Measurements from ENCODE around the gene PSME3IP1.
"Not testable (repeated sequence)": the region's sequence is repeated elsewhere in the genome, so short reads cannot be mapped to it uniquely, and the experiment has no call there.

Gene PSME3IP1

DNA sequence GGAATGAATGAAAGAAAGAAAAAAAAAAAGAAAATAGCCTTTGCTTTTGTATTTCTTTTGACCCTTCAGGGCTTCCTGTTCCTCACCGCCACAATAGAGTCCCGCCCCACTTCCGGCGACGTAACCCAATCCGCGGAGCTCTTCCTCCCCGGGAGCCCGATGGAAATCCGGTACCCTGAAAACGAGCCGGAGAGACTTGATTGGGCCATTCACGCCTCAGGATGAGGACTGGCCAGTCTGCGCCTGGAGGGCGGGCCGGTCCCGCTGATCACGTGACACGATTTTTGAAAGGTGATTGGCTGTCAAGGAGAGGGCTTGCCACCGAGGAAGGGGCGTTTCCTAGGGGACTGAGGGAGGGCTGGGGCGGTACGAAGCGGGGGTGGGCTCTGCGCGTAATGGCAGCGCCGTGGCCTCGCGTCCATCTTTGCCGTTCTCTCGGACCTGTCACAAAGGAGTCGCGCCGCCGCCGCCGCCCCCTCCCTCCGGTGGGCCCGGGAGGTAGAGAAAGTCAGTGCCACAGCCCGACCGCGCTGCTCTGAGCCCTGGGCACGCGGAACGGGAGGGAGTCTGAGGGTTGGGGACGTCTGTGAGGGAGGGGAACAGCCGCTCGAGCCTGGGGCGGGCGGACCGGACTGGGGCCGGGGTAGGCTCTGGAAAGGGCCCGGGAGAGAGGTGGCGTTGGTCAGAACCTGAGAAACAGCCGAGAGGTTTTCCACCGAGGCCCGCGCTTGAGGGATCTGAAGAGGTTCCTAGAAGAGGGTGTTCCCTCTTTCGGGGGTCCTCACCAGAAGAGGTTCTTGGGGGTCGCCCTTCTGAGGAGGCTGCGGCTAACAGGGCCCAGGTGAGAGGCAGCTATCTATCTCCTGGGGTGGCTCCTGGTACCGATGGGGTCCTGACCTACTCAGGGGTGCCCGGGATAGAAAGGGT, at the start of gene PSME3IP1, which contains the start of gene RSPRY1:
TSS of gene PSME3IP1 (minus strand) at position 95 of the 927 bp plus-strand sequence. CDS start 12,185 bp downstream, outside the sequence.
TSS of gene RSPRY1 (plus strand) at position 385 of the 927 bp plus-strand sequence. CDS start 18,330 bp downstream, outside the sequence.
- DNase-seq (ENCODE audit: low read depth) = peak; percentile 97

DNA sequence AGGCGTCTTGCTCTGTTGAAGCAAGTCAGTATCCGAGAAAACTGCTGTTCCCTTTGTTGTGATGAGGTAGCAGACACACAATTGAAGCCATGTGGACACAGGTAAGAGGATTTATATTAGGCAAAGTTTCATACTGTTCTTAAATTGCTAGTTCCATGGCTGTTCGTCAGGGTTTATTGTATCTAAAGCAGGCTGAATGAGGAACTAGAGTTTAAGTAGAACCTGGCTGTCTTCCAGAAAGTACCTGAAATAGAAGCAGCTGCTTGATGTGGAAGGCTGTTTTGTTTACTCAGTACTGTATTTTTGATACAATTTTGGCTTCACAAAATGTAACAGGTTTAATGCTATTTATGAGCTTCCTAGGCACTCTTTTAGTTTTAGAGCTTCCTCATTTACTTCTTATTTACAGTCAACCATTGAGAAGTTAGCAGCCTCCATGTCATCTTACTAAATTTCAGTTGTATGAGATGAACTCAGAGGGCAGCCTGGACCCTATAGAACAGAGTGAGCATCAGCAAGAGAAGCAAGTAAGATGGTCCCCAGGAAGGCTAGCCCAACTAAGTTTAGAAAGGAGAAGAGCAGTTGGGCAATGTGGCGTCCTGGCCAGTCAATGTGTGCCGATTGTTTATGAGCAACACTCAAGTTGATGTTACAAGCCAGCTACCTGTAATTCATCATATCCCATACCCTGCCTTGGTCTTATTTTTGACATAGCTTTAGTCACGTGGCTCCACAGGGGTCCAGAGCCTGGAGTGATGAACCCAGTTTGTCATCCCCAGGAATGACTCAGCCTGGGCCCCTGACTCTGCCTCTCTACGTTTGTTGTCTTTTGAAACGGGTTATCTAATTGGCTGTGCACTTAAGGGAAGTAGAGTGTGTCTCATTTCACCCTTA, 49.5 kb upstream of the PSME3IP1 start:
- no peak for DNase-seq (ENCODE audit: low read depth)

DNA sequence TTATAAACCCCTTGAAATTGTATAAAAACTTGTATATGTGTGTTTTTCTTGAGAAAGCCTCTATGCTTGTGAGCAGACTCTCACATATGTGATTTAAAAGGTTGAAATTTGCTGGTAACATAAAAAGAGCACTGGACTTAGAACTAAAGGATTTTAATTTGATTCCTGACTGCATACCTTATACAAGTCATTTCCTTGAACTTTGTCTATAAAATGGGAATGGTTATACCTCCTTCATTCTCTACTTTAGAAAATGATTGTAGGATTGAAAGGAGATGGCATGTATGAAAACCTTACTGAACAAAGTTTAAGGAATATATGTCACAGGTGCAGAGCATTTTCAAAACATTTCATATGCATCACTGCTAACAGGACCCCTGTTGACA, 48.9 kb upstream of the PSME3IP1 start:
- no peak for DNase-seq (ENCODE audit: low read depth)

GRCh38 chr16:57233944-57234706, 48.3 kb upstream of the PSME3IP1 start:
- DNase-seq (ENCODE audit: low read depth) = no peak

GRCh38 chr16:57231821-57232350, 46.0 kb upstream of the PSME3IP1 start:
- no peak for DNase-seq (ENCODE audit: low read depth)

- no peak for DNase-seq (ENCODE audit: low read depth)
These were observed 43.2 kb upstream of the PSME3IP1 start for GRCh38 chr16:57229079-57229478.

GRCh38 chr16:57226701-57227621, 41.1 kb upstream of the PSME3IP1 start:
- DNase-seq (ENCODE audit: low read depth) = no peak

GRCh38 chr16:57225978-57226377, 40.1 kb upstream of the PSME3IP1 start:
- no peak for DNase-seq (ENCODE audit: low read depth)

- DNase-seq (ENCODE audit: low read depth) = no peak
These were observed 39.0 kb upstream of the PSME3IP1 start for GRCh38 chr16:57224651-57225335.

DNA sequence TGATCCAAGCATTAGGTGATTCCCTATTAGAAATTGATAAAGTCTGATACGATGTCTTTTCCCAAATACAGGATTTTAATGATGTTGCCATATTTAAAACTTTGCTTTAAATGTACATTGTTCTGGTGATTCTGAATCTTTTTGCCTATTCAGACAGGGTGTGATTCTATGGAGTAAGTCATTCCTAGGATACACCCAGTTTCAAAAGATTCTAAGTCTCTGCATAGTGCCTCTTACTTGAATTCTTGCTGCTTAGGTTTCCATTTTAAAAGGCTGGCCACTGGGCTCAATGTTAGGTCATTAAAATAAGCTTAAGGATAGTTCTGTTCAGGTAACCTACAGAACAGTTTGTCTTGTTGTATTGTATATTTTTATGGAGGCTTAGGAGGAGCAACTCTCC, 37.2 kb upstream of the PSME3IP1 start:
- no peak for DNase-seq (ENCODE audit: low read depth)

DNA sequence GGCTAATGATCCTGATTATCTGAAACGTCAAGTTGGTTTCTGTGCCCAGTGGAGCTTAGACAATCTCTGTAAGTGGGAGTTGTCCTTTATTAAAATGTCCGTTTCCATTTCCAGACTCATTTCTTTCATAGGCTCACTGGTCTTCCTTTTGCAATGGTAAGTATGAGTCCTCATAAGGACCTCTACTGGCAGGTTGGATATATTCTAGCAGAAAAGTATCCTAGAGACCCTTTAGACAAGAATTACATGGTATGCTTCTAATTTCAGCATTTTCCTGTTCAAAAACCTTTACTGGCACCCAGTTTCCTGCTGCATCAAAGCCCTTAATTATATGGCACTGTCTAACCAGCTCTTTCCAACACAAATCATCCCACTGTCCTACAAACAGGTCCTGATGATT, 31.1 kb upstream of the PSME3IP1 start:
- no peak for DNase-seq (ENCODE audit: low read depth)

DNA sequence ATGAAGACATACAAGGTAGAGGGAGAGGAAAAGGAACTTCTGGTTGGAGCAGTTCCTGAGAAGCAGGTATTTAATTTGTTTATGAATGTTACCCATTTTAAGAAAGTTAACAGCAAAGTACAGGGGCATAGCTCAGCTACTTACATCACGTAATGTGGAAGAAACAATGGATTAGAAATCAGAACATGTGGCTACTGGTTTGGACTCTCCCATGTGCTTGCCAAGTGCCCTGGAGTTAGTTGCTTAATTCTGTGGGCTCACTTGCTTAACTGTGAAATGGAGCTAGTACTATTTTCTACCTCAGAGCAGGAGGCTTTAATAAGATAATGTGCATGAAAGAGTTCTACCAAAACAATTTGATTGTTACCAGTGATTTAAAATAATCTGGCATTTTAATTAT, 27.6 kb upstream of the PSME3IP1 start:
- no peak for DNase-seq (ENCODE audit: low read depth)

DNA sequence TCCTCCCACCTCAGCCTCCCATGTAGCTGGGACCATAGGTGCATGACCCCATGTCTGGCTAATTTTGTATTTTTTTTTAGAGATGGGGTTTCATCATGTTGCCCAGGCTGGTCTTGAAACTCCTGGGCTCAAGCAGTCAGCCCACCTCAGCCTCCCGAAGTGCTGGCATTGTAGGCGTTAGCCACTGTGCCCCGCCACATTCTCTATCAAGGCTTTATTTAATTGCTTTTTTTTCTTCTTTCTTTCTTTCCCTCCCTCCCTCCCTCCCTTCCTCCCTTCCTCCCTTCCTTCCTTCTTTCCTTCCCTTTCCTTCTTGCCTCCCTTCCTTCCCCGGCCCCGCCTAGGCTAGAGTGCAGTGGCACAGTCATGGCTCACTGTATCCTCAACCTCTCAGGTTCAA, 23.9 kb upstream of the PSME3IP1 start:
- DNase-seq (ENCODE audit: low read depth) = no peak

DNA sequence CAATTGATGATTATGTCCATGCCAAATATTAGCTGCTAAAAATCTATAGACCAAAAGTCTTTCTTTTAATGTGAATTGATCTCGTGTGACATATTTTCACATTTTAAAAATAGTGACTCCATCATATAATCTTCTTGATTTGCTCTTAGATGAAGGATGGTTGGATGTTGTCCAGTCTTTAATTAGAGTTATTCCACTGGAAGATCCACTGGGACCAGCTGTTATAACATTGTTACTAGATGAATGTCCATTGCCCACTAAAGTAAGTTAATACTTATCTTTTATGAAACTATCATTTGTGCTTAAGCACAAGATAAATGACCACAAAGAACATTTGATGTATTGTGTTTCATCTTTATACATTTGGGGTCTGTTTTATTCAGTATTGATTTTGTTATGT, 23.1 kb upstream of the PSME3IP1 start:
- no peak for DNase-seq (ENCODE audit: low read depth)

DNA sequence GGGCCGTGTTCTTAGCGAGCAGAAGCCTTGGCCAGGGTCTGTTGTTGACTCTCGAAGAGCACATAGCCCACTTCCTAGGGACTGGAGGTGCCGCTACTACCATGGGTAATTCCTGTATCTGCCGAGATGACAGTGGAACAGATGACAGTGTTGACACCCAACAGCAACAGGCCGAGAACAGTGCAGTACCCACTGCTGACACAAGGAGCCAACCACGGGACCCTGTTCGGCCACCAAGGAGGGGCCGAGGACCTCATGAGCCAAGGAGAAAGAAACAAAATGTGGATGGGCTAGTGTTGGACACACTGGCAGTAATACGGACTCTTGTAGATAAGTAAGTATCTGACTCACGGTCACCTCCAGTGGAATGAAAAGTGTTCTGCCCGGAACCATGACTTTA, 18.8 kb upstream of the PSME3IP1 start:
- no peak for DNase-seq (ENCODE audit: low read depth)

DNA sequence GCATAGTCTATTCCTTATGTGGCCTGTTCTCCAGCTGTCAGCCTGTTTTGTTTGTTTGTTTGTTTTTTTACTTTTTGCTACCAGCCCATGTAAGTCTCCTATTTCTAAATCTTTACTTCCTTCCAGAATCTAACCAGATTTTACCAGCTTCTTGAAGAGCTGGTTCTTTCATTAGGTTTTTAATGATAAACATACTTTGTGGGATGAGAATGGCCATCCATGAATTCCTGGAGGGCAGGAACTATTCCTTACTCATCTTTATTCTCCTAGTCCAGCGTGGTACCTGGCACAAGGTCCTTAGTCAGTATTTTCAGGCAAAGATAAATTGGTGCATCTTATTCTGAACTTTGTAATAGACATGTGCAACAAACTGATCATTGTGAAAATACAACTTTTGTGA, 17.6 kb upstream of the PSME3IP1 start:
- no peak for DNase-seq (ENCODE audit: low read depth)

DNA sequence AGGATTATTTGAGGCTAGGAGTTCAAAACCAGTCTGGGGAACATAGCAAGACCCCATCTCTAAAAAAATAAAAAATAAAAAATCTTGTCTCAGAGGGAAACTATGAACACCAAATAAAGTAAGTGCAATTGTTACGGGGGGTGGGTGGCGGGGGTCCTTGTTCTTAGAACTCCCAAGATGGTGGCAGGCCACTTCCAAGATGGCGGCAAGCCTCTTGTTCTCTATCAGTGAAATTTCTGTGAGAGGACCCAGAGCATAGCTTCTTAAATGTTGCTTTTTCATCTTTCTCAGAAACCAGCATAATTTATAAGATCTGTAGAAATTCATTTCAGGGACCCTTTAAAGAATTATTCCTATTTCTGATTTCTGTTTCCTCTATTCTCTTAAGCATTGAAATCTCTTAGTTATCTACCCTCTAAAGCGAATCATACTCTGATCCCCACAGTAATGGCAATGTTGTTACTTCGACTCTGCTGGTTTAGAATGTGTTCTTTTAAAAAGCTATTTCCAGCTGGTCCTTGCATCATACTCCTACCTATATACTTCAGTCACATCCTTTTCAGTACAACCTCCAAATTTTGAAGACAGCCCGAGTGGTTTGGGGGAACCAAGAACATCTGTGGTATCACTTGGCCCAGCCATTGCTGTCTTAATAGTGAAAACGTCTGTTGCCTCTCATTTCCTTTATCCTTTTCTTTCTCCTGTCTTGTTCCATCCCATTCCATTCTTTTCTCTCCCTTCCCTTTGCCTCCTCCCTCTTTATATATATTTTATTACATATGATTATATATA, 16.5 kb upstream of the PSME3IP1 start:
- no peak for DNase-seq (ENCODE audit: low read depth)

- DNase-seq (ENCODE audit: low read depth) = not testable (repeated sequence)
These were observed 15.1 kb upstream of the PSME3IP1 start for GRCh38 chr16:57200926-57201325.

GRCh38 chr16:57200321-57200720, 14.5 kb upstream of the PSME3IP1 start:
- DNase-seq (ENCODE audit: low read depth) = not testable (repeated sequence)

All from stimulated activated CD8-positive, alpha-beta memory T cell treated with anti-CD3 and anti-CD28 coated beads, Interleukin-12 subunit alpha, Interleukin-12 subunit beta, amount 100 ng/mL, for 1 hour (primary cell).